Right lung (tissue), 10 donors: ENCODE data around the gene GNA12. TPM values are rescaled to one million over a fixed set of nuclear protein-coding genes. Genes with fewer than 3 reads are reported as not detected.
A peak's percentile ranks its signal among the peaks of the same experiment; 100 is the strongest.

Experiments
- DNase-seq, 2 donors: peaks; one replicate each; pipeline ENCODE4 v3.0.0-alpha.2; 2013
- long read RNA-seq, 8 donors: transcript quantifications; one replicate each; lab custom pipeline, GENCODE V29; 2026
- polyA plus RNA-seq, 5 donors: library from polyadenylated mRNA; unstranded; fragments of 120-200 nt; gene quantifications; one replicate each; pipeline versions ENCODE4 v1.2.1 to v1.2.3, GENCODE V29; 2013; ENCODE audit warnings: inconsistent platforms in 1 of 5, low replicate concordance in 1 of 5; ENCODE audit not compliant: insufficient read length in 5 of 5, insufficient read depth in 1 of 5

GNA12 gene
- polyA plus RNA-seq, result 10 to 100 TPM; 46.0 to 61.9 (median 50.4) TPM
- long read RNA-seq, donor 1, full-length matches to known transcripts, result 25 of 25 reads
- long read RNA-seq, donor 1, partial matches to known transcripts, result 0 of 25 reads
- long read RNA-seq, donor 1, other reads (novel, unspliced or antisense), result 0 of 25 reads
- long read RNA-seq, donor 2, full-length matches to known transcripts, result 11 of 11 reads
- long read RNA-seq, donor 2, partial matches to known transcripts, result 0 of 11 reads
- long read RNA-seq, donor 2, other reads (novel, unspliced or antisense), result 0 of 11 reads
- long read RNA-seq, donor 3, full-length matches to known transcripts, result 10 of 10 reads
- long read RNA-seq, donor 3, partial matches to known transcripts, result 0 of 10 reads
- long read RNA-seq, donor 3, other reads (novel, unspliced or antisense), result 0 of 10 reads
- long read RNA-seq, donor 4, full-length matches to known transcripts, result 14 of 14 reads
- long read RNA-seq, donor 4, partial matches to known transcripts, result 0 of 14 reads
- long read RNA-seq, donor 4, other reads (novel, unspliced or antisense), result 0 of 14 reads
- long read RNA-seq, donor 5, full-length matches to known transcripts, result 20 of 28 reads
- long read RNA-seq, donor 5, partial matches to known transcripts, result 8 of 28 reads
- long read RNA-seq, donor 5, other reads (novel, unspliced or antisense), result 0 of 28 reads
- long read RNA-seq, donor 6, full-length matches to known transcripts, result 24 of 31 reads
- long read RNA-seq, donor 6, partial matches to known transcripts, result 7 of 31 reads
- long read RNA-seq, donor 6, other reads (novel, unspliced or antisense), result 0 of 31 reads
- long read RNA-seq, donor 7, full-length matches to known transcripts, result 32 of 37 reads
- long read RNA-seq, donor 7, partial matches to known transcripts, result 5 of 37 reads
- long read RNA-seq, donor 7, other reads (novel, unspliced or antisense), result 0 of 37 reads
- long read RNA-seq, donor 8, full-length matches to known transcripts, result 9 of 9 reads
- long read RNA-seq, donor 8, partial matches to known transcripts, result 0 of 9 reads
- long read RNA-seq, donor 8, other reads (novel, unspliced or antisense), result 0 of 9 reads

- DNase-seq, result peak; percentile 99
Observed at GRCh38 chr7:2844153-2845033, at the start of gene GNA12. Gene GNA12, minus strand, starts transcription at chr7:2844308. Its CDS starts 147 bp downstream, at chr7:2844161.

GRCh38 chr7:2893411-2893861, 49.3 kb upstream of the GNA12 start:
- DNase-seq, result no peak

GRCh38 chr7:2892549-2892948, 48.4 kb upstream of the GNA12 start:
- no peak for DNase-seq

GRCh38 chr7:2887816-2888215, 43.7 kb upstream of the GNA12 start:
- no peak for DNase-seq

- peak; percentile 51 to 57 for DNase-seq
Observed at GRCh38 chr7:2886900-2887299, 42.8 kb upstream of the GNA12 start.

- DNase-seq, result no peak
Observed at GRCh38 chr7:2886391-2886790, 42.3 kb upstream of the GNA12 start.

GRCh38 chr7:2884161-2884560, 40.1 kb upstream of the GNA12 start:
- DNase-seq, result no peak

GRCh38 chr7:2883101-2883500, 39.0 kb upstream of the GNA12 start:
- DNase-seq, result no peak

- DNase-seq, result no peak
Observed at GRCh38 chr7:2882111-2882510, 38.0 kb upstream of the GNA12 start.

GRCh38 chr7:2880874-2881533, 36.9 kb upstream of the GNA12 start:
- no peak for DNase-seq

GRCh38 chr7:2880051-2880450, 35.9 kb upstream of the GNA12 start:
- DNase-seq, result no peak

- no peak for DNase-seq
Observed at GRCh38 chr7:2879354-2879753, 35.2 kb upstream of the GNA12 start.

GRCh38 chr7:2878306-2878705, 34.2 kb upstream of the GNA12 start:
- DNase-seq, result no peak

- DNase-seq, result no peak
Observed at GRCh38 chr7:2876031-2876731, 32.1 kb upstream of the GNA12 start.

- no peak for DNase-seq
Observed at GRCh38 chr7:2873686-2874551, 29.8 kb upstream of the GNA12 start.

GRCh38 chr7:2873146-2873545, 29.0 kb upstream of the GNA12 start:
- DNase-seq, result no peak

GRCh38 chr7:2872296-2872874, 28.3 kb upstream of the GNA12 start:
- no peak for DNase-seq

GRCh38 chr7:2870471-2870931, 26.4 kb upstream of the GNA12 start:
- peak; percentile 52 to 56 for DNase-seq
